GM21526 (cell line): ENCODE measurements around the gene PCYT1B.
A peak's percentile ranks its signal among the peaks of the same experiment; 100 is the strongest.

ENCODE experiments used
- ATAC-seq: cut with Tn5 transposase; IDR thresholded peaks from one replicate; pipeline ENCODE4 v1.9.1; 2021; ENCODE audit warnings: moderate library complexity; ENCODE audit not compliant: unreplicated experiment, low FRiP score

The PCYT1B gene

GRCh38 chrX:24536551-24536950 lies 110.6 kb downstream of the PCYT1B start:
- ATAC-seq, result no peak

- no peak for ATAC-seq
Measured at GRCh38 chrX:24528605-24529004, 118.5 kb downstream of the PCYT1B start.

GRCh38 chrX:24526616-24527015 lies 120.5 kb downstream of the PCYT1B start:
- ATAC-seq, result no peak

- no peak for ATAC-seq
Measured at GRCh38 chrX:24525455-24525854, 121.7 kb downstream of the PCYT1B start.

GRCh38 chrX:24520472-24520871 lies 126.7 kb downstream of the PCYT1B start:
- ATAC-seq, result no peak

DNA sequence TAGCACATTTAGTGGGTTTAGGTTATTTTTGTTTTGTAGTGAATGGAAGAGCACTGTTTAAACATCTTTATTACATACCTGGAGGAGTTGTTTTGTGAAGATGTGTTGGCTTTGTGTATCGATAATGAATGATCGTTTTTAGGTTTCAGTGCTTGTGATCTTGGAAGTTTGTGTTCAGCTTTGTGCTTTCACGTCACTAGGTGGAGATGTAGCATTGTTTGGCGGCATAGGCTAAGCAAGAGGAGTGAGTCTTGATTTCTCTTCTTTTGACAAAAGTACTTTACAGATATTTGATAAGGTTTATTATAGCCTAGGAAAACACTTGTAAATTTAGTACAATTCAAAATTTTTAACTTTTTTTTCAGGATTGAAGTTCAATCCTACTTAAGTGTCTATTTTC lies 131.7 kb downstream of the PCYT1B start:
- ATAC-seq, result no peak

DNA sequence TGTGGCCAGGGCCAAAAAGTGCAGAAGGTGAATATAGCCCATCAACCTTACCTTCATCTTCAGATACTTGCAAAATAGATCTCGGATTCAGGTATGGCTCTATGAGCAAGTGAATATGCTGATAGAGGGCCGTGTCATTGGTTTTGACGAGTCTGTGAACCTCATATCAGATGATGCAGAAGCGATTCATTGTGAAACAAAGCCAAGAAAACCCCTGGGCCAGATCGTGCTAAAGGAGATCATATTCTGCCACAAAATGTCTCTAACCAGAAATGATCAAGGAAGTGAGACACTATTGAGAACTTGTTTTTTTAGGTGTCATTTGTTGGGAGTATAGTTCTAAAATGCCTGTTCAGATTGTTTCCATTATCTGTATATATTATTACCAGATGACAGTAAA lies 133.7 kb downstream of the PCYT1B start:
- peak; percentile 90 for ATAC-seq

DNA sequence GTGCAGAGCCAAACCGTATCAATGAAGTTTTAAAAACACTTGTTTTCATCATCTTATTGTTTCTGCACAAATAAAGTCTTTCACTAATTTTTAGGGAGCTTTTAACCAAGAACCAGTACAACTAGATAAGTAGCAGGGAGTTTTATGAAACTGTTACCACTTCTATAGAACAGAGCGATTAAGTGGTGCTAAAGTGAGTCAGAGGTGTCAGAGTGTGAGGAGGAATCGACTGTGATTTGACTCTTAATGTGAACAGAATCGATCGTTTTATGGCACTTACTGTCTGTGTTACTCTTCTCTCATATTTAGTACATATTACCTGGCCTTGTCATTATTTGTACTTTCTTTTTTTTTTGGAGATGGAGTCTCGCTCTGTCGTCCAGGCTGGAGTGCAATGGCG lies 138.8 kb downstream of the PCYT1B start:
- ATAC-seq, result no peak
